ENCODE results near the gene GBE1. TPM values are rescaled to one million over a fixed set of nuclear protein-coding genes. Genes with fewer than 3 reads are reported as not detected.

Gene GBE1
- total RNA-seq, 2 donors from 2014 or later = 8.4 to 12.3 TPM

- no peaks in the 10 kb centered on the region for H3K36me3 ChIP-seq (ENCODE audit: control insufficient read depth, insufficient read depth, low read length)
- H3K4me3 ChIP-seq (ENCODE audit: low read length) = no peak overlapping the region
- Mint-ChIP-seq H3K9me3 (no peaks in the 10 kb centered on the region), H3K27ac (no peak overlapping the region), H3K4me1 (peaks cover 15% of the 10 kb centered on the region), H3K27me3 (ENCODE audit: insufficient read depth) (no peaks in the 10 kb centered on the region), H3K4me3 (no peak overlapping the region), H3K36me3 (ENCODE audit: low read depth) (no peaks in the 10 kb centered on the region)
- TF ChIP-seq, protein P1, sequence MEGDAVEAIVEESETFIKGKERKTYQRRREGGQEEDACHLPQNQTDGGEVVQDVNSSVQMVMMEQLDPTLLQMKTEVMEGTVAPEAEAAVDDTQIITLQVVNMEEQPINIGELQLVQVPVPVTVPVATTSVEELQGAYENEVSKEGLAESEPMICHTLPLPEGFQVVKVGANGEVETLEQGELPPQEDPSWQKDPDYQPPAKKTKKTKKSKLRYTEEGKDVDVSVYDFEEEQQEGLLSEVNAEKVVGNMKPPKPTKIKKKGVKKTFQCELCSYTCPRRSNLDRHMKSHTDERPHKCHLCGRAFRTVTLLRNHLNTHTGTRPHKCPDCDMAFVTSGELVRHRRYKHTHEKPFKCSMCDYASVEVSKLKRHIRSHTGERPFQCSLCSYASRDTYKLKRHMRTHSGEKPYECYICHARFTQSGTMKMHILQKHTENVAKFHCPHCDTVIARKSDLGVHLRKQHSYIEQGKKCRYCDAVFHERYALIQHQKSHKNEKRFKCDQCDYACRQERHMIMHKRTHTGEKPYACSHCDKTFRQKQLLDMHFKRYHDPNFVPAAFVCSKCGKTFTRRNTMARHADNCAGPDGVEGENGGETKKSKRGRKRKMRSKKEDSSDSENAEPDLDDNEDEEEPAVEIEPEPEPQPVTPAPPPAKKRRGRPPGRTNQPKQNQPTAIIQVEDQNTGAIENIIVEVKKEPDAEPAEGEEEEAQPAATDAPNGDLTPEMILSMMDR (conservative IDR thresholded peaks at IDR 0.05) = no peak
- no peak for DNase-seq
- H3K27ac ChIP-seq (ENCODE audit: low read depth, low read length) = no peak overlapping the region
- 83 to 88% methylated on average over 3 to 5 of the region's 5 CpGs for WGBS, 2 experiments (ENCODE audit: insufficient coverage in 1 of 2, insufficient read length in 1 of 2)
- no peaks in the 10 kb centered on the region for H3K9me3 ChIP-seq (ENCODE audit: control insufficient read depth, low read length)
- no peaks in the 10 kb centered on the region for H3K27me3 ChIP-seq (ENCODE audit: control insufficient read depth, insufficient read depth, low read length, poor library complexity, severe bottlenecking)
- H3K9ac ChIP-seq (ENCODE audit: extremely low read depth, low read length, poor library complexity, severe bottlenecking) = no peak overlapping the region
- no peaks in the 10 kb centered on the region for H3K4me1 ChIP-seq (ENCODE audit: control insufficient read depth, insufficient read depth, low read length)
Observed at GRCh38 chr3:81621277-81621676, 140.2 kb downstream of the GBE1 start.

GRCh38 chr3:81620849-81621248 lies 140.6 kb downstream of the GBE1 start:
- TF ChIP-seq, protein P1 (conservative IDR thresholded peaks at IDR 0.05) = no peak
- H3K27me3 ChIP-seq (ENCODE audit: control insufficient read depth, insufficient read depth, low read length, poor library complexity, severe bottlenecking) = no peaks in the 10 kb centered on the region
- H3K4me3 Mint-ChIP-seq = no peak overlapping the region
- no peak overlapping the region for H3K9ac ChIP-seq (ENCODE audit: extremely low read depth, low read length, poor library complexity, severe bottlenecking)
- H3K36me3 ChIP-seq (ENCODE audit: control insufficient read depth, insufficient read depth, low read length) = no peaks in the 10 kb centered on the region
- H3K4me1 ChIP-seq (ENCODE audit: control insufficient read depth, insufficient read depth, low read length) = no peaks in the 10 kb centered on the region
- H3K4me3 ChIP-seq (ENCODE audit: low read length) = no peak overlapping the region
- H3K27ac ChIP-seq (ENCODE audit: low read depth, low read length) = no peak overlapping the region
- H3K27me3 Mint-ChIP-seq (ENCODE audit: insufficient read depth) = no peaks in the 10 kb centered on the region
- H3K4me1 Mint-ChIP-seq = peaks cover 11% of the 10 kb centered on the region
- no peak for DNase-seq
- H3K27ac Mint-ChIP-seq = no peak overlapping the region
- no peaks in the 10 kb centered on the region for H3K36me3 Mint-ChIP-seq (ENCODE audit: low read depth)
- no peaks in the 10 kb centered on the region for H3K9me3 ChIP-seq (ENCODE audit: control insufficient read depth, low read length)
- H3K9me3 Mint-ChIP-seq = no peaks in the 10 kb centered on the region
- 92% methylated on average over 5 of the region's 5 CpGs; no CpG with 5 or more reads in 1 of the 2 experiments for WGBS, 2 experiments (ENCODE audit: insufficient coverage in 1 of 2, insufficient read length in 1 of 2)

DNA sequence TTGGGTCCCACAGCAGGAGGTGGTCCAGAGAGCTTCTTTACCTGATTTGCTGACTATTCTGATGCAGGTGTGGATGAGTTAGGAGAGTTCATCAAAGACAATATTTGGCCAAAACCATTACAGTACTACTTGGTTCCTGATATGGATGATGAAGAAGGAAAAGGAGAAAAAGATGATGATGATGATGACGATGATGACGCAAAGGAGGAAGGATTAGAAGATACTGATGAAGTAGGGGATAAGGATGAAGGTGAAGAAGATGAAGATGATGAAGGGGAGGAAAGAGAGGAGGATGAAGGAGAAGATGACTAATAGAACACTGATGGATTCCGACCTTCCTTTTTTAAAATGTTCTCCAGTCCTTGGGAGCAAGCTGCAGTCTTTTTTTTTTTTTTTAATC lies 148.7 kb downstream of the GBE1 start:
- Histone ChIP-seq H3K4me1 (ENCODE audit: control insufficient read depth, insufficient read depth, low read length) (no peaks in the 10 kb centered on the region), H3K27ac (ENCODE audit: low read depth, low read length) (no peak overlapping the region), H3K9me3 (ENCODE audit: control insufficient read depth, low read length) (no peaks in the 10 kb centered on the region), H3K4me3 (ENCODE audit: low read length) (no peak overlapping the region), H3K9ac (ENCODE audit: extremely low read depth, low read length, poor library complexity, severe bottlenecking) (no peak overlapping the region), H3K27me3 (ENCODE audit: control insufficient read depth, insufficient read depth, low read length, poor library complexity, severe bottlenecking) (no peaks in the 10 kb centered on the region), H3K36me3 (ENCODE audit: control insufficient read depth, insufficient read depth, low read length) (no peaks in the 10 kb centered on the region)
- no peak overlapping the region for H3K27ac Mint-ChIP-seq
- WGBS, 2 experiments (ENCODE audit: insufficient coverage in 1 of 2, insufficient read length in 1 of 2) = 91 to 96% methylated on average over 2 to 3 of the region's 3 CpGs
- no peaks in the 10 kb centered on the region for H3K36me3 Mint-ChIP-seq (ENCODE audit: low read depth)
- no peak for DNase-seq
- H3K27me3 Mint-ChIP-seq (ENCODE audit: insufficient read depth) = no peaks in the 10 kb centered on the region
- no peaks in the 10 kb centered on the region for H3K9me3 Mint-ChIP-seq
- H3K4me1 Mint-ChIP-seq = no peaks in the 10 kb centered on the region
- TF ChIP-seq, protein P1 (conservative IDR thresholded peaks at IDR 0.05) = no peak
- no peak overlapping the region for H3K4me3 Mint-ChIP-seq

All from endodermal cell (in vitro differentiated cells).